GM18858 (cell line): ENCODE measurements around the gene YWHAG.
A peak's percentile ranks its signal among the peaks of the same experiment; 100 is the strongest.
"Not testable (repeated sequence)": the region's sequence is repeated elsewhere in the genome, so short reads cannot be mapped to it uniquely, and the experiment has no call there.

Source experiments
- ATAC-seq: cut with Tn5 transposase; IDR thresholded peaks from one replicate; pipeline ENCODE4 v1.9.1; 2021; ENCODE audit not compliant: unreplicated experiment

The YWHAG gene

DNA sequence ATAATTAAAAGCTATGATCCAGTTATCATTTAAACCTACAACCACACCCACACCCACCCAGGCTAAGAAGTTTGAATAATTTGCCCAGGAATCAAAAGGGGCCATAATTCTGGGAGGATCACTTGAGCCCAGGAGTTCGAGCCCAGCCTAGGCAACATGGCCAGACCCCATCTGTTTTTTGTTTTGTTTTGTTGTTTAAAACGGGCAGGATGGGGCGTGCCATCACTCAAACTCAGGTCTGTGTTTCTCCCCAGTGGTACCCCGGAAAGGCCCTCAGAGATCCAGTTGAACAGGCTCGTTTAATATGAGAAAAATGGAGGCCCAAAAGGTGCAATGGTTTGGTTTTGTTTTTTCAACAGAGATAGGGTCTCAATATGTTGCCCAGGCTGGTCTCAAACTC lies 33.0 kb downstream of the YWHAG start:
- ATAC-seq, result no peak

DNA sequence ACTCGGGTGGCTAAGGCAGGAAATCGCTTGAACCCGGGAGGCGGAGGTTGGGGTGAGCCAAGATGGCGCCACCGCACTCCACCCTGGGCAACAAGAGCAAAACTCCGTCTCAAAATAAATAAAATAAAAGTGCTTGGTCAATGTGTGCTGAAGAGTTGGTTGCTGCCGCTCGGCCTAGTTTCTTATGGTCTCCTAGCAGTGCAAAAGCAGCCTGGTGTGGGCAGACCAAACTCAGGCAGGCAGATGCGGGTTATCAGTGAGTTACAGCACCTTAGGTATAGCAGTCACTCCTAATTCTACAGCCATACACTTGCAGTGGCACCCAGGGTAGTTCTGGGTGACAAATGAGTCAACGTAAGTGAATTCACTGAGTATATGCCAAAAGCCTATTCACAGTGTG lies 33.7 kb downstream of the YWHAG start:
- ATAC-seq, result no peak

DNA sequence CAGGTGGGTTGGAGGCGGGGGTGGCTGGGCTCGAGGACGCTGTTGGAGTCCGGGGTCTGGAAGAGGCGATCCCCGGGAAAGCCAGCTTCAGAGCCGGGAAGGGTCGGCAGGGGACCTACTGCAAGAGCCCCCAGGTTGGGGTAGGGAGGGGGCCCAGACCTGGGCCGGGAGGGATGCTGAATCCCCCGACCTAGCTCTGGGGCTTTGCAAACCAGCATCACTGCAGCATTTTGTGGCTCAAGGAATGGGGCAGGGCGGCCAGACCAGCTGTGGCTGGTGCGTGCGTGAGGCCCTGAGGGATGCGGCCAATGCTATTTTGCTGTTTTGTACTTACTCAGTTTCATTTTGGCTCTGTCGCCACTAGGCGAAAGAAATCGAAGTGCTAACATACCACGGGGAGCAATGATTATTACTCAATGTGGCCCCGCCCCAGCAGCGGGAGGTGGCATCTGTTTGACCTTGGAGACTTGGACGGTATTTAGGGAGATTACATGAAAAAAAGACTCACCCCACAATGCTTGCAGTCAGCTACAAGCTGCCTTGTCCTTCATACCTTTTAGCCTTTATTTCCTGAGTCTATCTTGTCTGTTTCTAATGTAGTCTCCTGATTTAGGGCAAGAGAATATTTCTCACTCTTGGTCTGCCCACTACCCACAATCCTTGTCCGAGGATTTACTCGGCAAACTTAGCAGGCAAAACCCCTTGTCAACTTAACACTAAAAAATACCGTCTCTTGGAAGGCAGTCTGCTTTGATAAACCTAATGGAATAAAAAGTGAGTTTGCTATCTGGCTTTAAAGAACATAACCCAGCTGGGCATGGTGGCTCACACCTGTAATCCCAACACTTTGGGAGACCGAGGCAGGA lies 40.1 kb downstream of the YWHAG start:
- ATAC-seq, result peak; percentile 40

DNA sequence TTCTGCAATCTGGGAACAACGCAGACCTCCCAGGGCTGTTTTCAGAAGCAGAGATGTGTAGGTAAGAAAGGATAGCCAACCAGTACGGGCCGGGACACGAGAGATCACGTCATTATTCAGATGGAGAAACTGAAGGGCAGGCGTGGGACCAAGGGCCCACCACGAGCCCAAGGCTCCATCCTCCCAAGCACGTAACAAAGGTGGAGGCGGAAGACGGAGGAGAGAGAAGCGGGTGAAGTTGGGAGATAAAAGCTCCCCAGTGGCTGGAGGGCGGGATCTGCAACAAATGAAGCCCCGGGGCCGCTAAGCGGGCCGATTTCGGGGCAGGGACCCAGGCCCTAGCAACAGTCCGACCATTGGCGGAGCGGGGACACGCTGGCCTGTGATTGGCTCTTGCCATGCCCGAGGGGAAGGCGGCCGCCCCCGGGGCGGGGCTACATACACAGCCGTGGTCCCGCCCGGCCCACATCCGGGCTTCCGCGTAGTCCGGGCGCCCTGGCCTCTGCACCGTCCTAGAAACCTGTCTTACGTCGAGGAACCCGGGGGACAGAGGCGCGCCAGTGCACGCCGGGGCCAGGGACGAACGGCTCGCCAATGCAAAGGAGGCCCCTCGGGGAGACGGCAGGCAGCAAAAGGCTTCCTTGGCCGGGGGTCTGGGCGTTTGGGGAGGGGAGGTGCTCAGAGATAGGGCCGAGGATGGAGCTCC lies 40.9 kb downstream of the YWHAG start:
- peak; percentile 83 for ATAC-seq

DNA sequence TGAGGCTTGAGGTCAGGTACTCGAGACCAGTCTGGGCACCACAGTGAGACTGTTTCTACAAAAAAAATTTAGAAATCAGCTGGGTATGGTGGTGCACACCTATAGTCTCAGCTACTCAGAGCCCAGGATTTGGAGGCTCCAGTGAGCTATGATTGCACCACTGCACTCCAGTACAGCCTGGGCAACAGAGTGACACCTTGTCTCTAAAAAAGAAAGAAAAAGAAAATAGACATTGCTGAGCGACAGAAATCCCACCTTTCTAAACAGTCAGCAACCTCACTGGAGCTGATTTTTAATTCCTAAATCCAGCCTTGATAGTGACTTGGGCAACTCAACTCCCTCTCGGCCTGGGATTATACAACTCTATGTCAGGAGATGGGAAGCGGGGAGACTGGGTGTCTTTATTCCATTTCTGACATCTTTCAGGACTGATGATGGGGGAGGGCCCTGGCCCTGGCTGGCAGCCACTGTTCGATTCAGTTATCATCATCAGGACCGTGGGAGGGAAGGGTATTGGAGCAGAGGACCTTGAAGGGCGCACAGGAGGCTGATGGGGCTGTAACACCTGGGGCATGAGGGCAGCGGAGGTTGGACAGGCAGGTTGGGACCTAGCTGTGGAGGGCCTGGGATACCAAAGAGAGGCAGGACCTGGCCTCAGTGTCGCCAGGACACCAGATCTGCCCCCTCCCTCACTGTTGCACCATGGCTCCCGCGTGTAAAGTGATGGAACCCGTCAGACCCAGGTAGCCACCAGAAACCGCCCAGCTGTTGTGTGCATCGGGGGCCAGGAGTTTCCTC lies 41.6 kb downstream of the YWHAG start:
- ATAC-seq, result no peak

DNA sequence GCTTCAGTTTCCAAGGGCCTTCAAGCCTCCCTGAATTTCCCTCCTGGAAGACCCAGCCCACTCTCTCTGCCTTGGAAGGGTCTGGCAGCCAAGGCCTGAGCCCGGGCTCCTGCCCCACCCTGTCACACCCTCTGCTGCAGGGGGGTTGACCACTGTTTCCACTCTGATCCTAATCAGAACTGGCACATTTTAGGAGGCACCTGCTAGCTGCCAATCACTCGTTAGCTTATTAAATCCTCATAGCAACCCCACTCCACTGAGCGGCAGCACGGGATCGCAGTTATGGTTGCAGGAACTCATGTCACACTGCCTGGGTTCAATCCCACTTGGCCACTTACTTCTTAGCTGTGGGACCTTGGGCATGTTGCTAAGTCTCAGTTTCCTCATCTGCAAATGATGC lies 43.4 kb downstream of the YWHAG start:
- ATAC-seq, result no peak

DNA sequence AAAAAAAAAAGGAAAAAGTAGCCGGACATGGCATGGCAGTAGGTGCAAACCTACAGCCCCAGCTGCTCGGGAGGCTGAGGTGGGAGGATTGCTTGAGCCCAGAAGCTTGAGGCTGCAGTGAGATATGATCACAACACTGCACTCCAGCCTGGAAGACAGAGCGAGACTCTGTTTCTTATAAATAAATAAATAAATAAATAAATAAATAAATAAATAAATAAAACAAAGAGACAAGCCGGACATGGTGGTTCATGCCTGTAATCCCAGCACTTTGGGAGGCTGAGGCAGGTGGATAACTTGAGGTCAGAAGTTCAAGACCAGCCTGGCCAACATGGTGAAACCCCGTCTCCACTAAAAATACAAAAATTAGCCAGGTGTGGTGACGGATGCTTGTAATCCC lies 44.1 kb downstream of the YWHAG start:
- ATAC-seq, result not testable (repeated sequence)

DNA sequence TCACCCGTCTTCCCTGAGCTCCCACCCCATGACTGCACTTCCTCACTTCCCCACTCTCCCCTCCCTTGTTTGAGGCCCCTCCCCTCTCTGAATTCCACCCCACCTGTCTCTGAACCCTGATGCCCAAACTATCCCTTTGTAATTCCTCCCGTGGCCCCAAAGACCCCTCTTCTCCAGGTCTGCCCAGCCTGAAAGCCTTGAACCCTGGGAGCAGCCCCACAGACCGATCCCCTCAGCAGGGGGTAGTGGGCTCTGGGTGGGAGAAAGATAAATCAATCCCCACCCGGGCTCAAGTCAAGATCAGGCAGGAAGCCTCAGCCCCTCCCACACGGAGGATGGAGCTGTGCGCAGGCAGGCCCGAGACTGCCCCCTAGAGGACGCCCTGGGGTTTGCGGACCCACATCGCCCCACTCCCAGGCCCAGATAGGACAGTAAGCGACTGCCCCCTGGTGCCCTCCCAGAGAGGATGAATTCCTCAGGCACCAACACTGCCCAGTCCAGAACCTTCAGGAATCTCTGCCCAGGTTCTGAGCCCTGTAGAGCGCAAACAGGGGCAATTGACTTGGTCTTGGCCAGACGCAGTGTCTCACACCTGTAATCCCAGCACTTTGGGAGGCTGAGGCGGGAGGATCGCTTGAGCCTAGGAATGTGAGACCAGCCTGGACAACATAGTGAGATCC lies 44.6 kb downstream of the YWHAG start:
- peak; percentile 30 for ATAC-seq

DNA sequence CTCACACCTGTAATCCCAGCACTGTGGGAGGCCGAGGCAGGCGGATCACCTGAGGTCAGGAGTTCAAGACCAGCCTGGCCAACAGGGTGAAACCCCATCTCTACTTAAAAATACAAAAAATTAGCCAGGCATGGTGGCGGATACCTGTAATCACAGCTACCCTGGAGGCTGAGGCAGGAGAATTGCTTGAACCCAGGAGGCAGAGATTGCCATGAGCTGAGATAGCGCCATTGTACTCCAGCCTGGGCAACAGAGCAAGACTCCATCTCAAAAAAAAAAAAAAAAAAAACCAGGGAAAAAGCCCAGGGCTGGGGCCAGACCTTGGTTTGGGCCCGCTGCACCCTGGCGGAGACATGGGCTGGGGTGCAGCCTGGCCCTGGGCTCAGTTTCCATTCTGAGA lies 47.0 kb downstream of the YWHAG start:
- ATAC-seq, result not testable (repeated sequence)

DNA sequence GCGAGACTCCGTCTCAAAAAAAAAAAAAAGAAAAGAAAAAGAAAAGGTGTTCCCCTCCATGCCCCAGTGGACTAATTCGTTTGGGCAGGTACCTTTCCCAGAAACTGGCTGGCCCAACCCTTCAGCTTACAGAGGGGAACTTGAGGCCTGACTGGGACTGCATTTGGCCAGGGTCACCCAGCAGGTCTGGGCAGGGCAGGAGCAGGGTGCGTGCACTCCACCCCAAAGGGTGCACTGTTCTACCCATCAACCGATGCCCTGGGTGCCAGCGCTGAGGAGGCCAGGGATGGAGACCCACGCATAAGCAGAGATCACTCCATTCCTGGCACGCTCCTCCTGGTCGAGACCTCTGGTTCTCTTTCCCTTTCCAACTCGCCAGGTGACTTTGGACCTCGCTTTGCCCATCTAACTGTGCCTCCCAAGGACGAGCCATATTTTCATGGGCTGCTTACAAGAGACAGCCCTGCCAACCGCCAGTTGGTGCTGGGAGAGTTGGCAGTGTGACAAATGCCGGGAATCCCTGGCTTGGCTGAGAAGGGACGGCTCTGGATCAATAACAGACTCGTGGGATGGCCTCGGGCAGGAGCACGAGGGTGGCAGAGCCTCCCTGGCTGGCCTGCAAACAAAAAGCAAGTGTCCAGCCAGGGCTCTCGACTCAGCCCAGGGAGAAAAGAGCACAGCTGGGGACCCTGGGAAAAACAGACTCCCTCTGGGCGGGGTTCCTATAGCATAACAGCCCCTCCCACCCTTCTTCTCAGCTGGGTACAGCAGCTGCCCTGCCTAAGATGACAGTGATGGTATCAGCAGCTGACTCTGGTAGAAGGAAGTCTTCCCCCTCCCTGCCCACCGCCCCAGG lies 48.5 kb downstream of the YWHAG start:
- ATAC-seq, result no peak

DNA sequence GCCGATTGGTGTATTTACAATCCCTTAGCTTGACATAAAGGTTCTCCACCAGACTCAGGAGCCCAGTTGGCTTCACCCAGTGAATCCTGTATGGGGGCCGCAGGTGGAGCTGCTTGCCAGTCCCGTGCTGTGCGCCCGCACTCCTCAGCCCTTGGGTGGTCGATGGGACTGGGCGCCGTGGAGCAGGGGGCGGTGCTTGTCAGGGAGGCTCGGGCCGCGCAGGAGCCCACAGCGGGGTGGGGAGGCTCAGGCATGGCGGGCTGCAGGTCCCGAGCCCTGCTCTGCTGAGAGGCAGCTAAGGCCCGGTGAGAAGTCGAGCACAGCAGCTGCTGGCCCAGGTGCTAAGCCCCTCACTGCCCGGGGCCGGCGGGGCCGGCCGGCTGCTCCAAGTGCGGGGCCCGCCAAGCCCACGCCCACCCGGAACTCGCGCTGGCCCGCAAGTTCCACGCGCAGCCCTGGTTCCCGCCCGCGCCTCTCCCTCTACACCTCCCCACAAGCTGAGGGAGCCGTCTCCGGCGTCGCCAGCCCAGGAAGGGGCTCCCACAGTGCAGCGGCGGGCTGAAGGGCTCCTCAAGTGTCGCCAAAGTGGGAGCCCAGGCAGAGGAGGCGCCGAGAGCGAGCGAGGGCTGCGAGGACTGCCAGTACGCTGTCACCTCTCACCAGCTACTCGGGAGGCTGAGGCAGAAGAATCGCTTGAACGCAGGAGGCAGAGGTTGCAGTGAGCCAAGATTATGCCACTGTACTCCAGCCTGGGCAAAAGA lies 49.3 kb downstream of the YWHAG start:
- not testable (repeated sequence) for ATAC-seq

DNA sequence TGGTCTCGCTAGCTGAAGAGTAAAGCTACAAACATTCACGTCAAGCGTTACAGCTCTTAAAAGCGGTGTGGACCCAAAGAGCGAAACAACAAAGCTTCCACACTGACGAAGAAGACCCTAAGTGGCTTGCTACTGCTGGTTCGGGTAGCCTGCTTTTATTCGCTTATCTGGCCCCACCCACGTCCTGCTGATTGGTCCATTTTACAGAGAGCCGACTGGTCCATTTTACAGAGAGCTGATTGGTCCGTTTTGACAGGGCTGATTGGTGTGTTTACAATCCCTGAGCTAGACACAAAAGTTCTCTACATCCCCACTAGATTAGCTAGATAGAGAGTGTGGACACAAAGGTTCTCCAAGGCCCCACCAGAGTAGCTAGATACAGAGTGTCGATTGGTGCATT lies 49.9 kb downstream of the YWHAG start:
- not testable (repeated sequence) for ATAC-seq

DNA sequence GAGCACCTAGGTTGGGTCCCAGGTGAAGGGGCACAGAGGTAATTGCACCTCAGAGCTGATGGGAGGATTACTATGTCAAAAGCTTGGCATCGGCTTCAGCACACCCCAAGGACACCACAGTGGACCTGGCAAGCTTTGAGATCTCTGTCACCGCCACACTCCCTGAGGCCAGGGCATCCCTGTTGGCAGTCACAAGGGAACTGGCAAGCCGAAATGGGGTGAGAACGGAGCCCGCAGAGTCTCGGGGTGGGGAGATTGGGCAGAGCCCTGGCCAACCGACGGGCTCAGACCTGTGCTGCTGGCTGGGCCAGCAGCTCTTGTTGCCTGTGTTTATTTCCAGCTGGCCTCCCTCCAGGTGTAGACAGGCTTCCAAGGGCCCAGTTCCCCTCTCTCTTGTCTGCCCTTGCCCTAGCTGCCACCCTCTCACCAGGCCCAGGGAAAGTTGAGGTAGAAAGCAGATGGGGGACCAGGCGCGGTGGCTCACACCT lies 53.9 kb downstream of the YWHAG start:
- no peak for ATAC-seq

DNA sequence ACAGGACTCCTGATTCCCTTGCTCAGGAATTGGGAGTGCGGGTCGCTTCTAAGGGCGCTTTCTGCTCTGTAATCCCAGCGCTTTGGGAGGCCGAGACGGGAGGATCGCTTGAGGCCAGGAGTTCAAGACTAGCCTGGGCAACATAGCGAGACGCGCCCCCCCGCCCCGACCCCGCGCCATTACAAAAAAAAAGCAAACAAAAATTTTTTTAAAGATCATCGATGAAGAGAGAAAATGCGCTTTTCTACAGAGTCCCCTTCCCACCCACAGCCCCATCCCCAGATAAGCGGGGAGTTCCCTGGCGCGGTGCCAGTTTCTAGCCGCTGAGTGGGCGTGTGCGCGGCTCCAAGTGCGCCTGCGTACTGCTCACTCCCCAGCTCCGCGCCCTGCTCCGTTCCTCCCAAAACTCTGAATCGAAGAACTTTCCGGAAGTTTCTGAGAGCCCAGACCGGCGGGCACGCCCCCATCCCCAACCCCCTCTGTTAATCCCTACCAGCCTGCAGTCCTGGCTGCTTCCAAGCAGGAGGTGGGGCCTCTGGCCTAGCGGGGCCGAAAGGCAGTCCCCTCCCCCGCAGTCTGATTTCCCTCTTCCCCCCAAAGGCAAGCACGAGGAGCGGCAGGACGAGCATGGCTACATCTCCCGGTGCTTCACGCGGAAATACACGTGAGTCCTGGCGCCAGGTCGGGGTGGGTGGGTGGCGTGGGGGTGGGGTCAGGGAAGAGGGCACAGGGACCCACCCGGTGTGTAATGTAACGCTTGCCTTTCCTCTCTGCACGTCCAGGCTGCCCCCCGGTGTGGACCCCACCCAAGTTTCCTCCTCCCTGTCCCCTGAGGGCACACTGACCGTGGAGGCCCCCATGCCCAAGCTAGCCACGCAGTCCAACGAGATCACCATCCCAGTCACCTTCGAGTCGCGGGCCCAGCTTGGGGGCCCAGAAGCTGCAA lies 55.3 kb downstream of the YWHAG start:
- no peak for ATAC-seq

DNA sequence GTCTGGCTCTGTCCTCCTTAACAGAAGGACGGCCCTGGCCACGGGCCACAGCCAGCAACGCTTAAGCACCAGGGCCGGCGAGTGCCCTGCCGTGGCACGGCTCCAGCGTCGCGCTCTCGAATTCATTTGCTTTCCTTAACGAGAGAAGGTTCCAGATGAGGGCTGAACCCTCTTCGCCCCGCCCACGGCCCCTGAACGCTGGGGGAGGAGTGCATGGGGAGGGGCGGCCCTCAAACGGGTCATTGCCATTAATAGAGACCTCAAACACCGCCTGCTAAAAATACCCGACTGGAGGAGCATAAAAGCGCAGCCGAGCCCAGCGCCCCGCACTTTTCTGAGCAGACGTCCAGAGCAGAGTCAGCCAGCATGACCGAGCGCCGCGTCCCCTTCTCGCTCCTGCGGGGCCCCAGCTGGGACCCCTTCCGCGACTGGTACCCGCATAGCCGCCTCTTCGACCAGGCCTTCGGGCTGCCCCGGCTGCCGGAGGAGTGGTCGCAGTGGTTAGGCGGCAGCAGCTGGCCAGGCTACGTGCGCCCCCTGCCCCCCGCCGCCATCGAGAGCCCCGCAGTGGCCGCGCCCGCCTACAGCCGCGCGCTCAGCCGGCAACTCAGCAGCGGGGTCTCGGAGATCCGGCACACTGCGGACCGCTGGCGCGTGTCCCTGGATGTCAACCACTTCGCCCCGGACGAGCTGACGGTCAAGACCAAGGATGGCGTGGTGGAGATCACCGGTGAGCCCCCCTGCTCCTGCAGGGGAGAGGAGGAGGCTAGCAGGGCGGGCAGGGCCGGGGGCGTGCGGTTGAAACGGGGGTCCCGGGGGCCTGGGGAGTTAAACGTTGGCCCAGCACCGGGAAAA lies 56.2 kb downstream of the YWHAG start, which contains the start of gene HSPB1:
HSPB1 (plus strand) TSS at position 327 of the 855 bp plus-strand sequence; CDS start at position 367, 40 bp downstream.
- peak; percentile 40 for ATAC-seq

DNA sequence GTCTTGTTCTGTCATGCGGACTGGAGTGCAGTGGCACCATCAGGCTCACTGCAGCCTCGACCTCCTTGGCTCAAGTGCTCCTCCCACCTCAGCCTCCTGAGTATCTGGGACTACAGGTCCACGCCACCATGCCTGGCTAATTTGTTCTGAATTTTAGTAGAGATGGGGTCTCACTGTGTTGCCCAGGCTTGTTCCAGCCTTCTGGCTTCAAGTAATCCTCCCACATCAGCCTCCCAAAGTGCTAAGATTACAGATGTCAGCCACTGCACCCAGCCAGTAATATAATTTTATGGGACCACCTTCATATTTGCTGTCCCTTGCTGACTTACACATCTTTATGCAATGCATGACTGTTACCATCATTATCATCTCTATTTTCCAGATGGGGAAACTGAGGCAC lies 57.8 kb downstream of the YWHAG start:
- no peak for ATAC-seq

DNA sequence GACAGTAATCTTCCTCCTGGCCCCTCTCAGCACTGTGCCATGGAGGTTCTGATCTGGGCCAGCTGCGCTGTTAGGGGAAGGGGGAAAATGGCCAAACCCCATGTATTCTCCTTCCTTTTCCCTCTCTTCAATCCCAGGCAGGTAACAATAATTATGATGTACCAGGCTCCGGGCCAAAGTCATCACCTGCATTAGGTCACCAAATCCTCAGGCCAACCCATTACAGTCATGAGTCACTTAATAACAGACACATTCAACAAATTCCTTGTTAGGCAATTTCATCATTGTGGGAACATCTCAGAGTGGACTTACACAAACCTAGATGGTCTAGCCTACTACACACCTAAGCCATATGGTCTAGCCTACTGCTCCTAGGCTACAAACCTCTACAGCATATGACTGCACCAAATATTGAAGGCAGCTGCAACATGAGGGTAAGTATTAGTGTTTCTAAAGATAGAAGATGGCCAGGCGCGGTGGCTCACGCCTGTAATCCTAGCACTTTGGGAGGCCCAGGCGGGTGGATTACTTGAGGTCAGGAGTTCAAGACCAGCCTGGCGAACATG lies 58.5 kb downstream of the YWHAG start:
- no peak for ATAC-seq
